ENCODE results near the gene RELL1. TPM values are rescaled to one million over a fixed set of nuclear protein-coding genes. Genes with fewer than 3 reads are reported as not detected.

The RELL1 gene
- total and polyA plus RNA-seq, 8 donors = 1.3 to 113 (median 15.8) TPM

GRCh38 chr4:37639551-37640285, 46.5 kb downstream of the RELL1 start:
- intact Hi-C loops (cut with DNase I; ENCODE audit: low total_unique reads) = no loop called here
- H3K36me3 ChIP-seq = peaks cover 13 to 43% (median 38%) of the 10 kb centered on the region in 4 donors
- WGBS, 5 donors = 39 to 72% (median 50%) methylated on average over 4 of the region's 4 CpGs
- no peak for TF ChIP-seq EP300 (IDR thresholded peaks at IDR 0.05)
- no peak for TF ChIP-seq POLR2A (IDR thresholded peaks at IDR 0.05)
- no peak for TF ChIP-seq POLR2AphosphoS5 (IDR thresholded peaks at IDR 0.05)
- TF ChIP-seq CTCF (IDR thresholded peaks at IDR 0.05) = no peak
- H3K4me3 ChIP-seq = no peak overlapping the region
- no peak for DNase-seq
- H3K27ac ChIP-seq = peak overlapping the region in 1 of 5 donors; percentile 20
- peaks cover 0 to 45% (median 11%) of the 10 kb centered on the region in 4 donors for H3K4me1 ChIP-seq
- H3K27me3 ChIP-seq = no peaks in the 10 kb centered on the region
- no peaks in the 10 kb centered on the region for H3K9me3 ChIP-seq

GRCh38 chr4:37635155-37635554, 51.0 kb downstream of the RELL1 start:
- Histone ChIP-seq H3K4me1 (peaks cover 0 to 16% (median 5%) of the 10 kb centered on the region in 4 donors), H3K36me3 (peaks cover 36 to 73% (median 66%) of the 10 kb centered on the region in 4 donors), H3K9me3 (no peaks in the 10 kb centered on the region), H3K27ac (no peak overlapping the region), H3K4me3 (no peak overlapping the region), H3K27me3 (no peaks in the 10 kb centered on the region)
- no peak for TF ChIP-seq POLR2A (IDR thresholded peaks at IDR 0.05)
- no peak for TF ChIP-seq POLR2AphosphoS5 (IDR thresholded peaks at IDR 0.05)
- no peak for TF ChIP-seq EP300 (IDR thresholded peaks at IDR 0.05)
- TF ChIP-seq CTCF (IDR thresholded peaks at IDR 0.05) = no peak
- WGBS, 5 donors = 84 to 94% (median 93%) methylated on average over 6 of the region's 6 CpGs
- DNase-seq = no peak
- intact Hi-C loops (cut with DNase I; ENCODE audit: low total_unique reads) = no loop called here

GRCh38 chr4:37634180-37634579, 52.0 kb downstream of the RELL1 start:
- DNase-seq = no peak
- no peaks in the 10 kb centered on the region for H3K9me3 ChIP-seq
- H3K4me3 ChIP-seq = no peak overlapping the region
- H3K27me3 ChIP-seq = no peaks in the 10 kb centered on the region
- H3K4me1 ChIP-seq = peaks cover 0 to 11% (median 5%) of the 10 kb centered on the region in 4 donors
- no peak for TF ChIP-seq POLR2A (IDR thresholded peaks at IDR 0.05)
- H3K27ac ChIP-seq = no peak overlapping the region
- 84 to 93% (median 91%) methylated on average over 4 of the region's 4 CpGs for WGBS, 5 donors
- intact Hi-C loops (cut with DNase I; ENCODE audit: low total_unique reads) = no loop called here
- peaks cover 36 to 83% (median 76%) of the 10 kb centered on the region in 4 donors for H3K36me3 ChIP-seq

GRCh38 chr4:37632836-37633235, 53.3 kb downstream of the RELL1 start:
- WGBS, 5 donors = 91 to 97% (median 94%) methylated on average over 3 of the region's 3 CpGs
- DNase-seq = no peak

More at GRCh38 chr4:37632836-37633235, 53.3 kb downstream of the RELL1 start:
- H3K27ac ChIP-seq = peak overlapping the region in 3 of 5 donors; percentile 2 to 46 (median 34)
- no peaks in the 10 kb centered on the region for H3K27me3 ChIP-seq
- H3K9me3 ChIP-seq = no peaks in the 10 kb centered on the region
- peaks cover 36 to 89% (median 79%) of the 10 kb centered on the region in 4 donors for H3K36me3 ChIP-seq
- H3K4me1 ChIP-seq = peaks cover 0 to 11% (median 8%) of the 10 kb centered on the region in 4 donors
- intact Hi-C loops (cut with DNase I; ENCODE audit: low total_unique reads) = no loop called here
- TF ChIP-seq POLR2A (IDR thresholded peaks at IDR 0.05) = no peak
- TF ChIP-seq POLR2AphosphoS5 (IDR thresholded peaks at IDR 0.05) = no peak
- no peak for TF ChIP-seq EP300 (IDR thresholded peaks at IDR 0.05)
- TF ChIP-seq CTCF (IDR thresholded peaks at IDR 0.05) = no peak
- H3K4me3 ChIP-seq = no peak overlapping the region

Measured in stomach (tissue), 9 donors.